Measurements from ENCODE around the gene ZNF488.

GRCh38 chr10:47401874-47402640, 18.0 kb upstream of the ZNF488 start:
- TF ChIP-seq, protein P1, sequence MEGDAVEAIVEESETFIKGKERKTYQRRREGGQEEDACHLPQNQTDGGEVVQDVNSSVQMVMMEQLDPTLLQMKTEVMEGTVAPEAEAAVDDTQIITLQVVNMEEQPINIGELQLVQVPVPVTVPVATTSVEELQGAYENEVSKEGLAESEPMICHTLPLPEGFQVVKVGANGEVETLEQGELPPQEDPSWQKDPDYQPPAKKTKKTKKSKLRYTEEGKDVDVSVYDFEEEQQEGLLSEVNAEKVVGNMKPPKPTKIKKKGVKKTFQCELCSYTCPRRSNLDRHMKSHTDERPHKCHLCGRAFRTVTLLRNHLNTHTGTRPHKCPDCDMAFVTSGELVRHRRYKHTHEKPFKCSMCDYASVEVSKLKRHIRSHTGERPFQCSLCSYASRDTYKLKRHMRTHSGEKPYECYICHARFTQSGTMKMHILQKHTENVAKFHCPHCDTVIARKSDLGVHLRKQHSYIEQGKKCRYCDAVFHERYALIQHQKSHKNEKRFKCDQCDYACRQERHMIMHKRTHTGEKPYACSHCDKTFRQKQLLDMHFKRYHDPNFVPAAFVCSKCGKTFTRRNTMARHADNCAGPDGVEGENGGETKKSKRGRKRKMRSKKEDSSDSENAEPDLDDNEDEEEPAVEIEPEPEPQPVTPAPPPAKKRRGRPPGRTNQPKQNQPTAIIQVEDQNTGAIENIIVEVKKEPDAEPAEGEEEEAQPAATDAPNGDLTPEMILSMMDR (IDR thresholded peaks at IDR 0.05): no peak
- no peak for TF ChIP-seq POLR2A (IDR thresholded peaks at IDR 0.05; ENCODE audit: low read depth)

Data from esophagus muscularis mucosa (tissue), 3 donors.